Suppressor macrophage treated with lipopolysaccharide for 4 hours (primary cell): ENCODE measurements around the gene PPP1R27.

Source experiments
- DNase-seq: peaks from one replicate; pipeline ENCODE4 v3.0.0-alpha.2; 2020

The PPP1R27 gene

GRCh38 chr17:81834831-81835267, at the start of gene PPP1R27:
Gene PPP1R27, minus strand, starts transcription at chr17:81835050. Its CDS starts 97 bp downstream, at chr17:81834953.
- DNase-seq = no peak

DNA sequence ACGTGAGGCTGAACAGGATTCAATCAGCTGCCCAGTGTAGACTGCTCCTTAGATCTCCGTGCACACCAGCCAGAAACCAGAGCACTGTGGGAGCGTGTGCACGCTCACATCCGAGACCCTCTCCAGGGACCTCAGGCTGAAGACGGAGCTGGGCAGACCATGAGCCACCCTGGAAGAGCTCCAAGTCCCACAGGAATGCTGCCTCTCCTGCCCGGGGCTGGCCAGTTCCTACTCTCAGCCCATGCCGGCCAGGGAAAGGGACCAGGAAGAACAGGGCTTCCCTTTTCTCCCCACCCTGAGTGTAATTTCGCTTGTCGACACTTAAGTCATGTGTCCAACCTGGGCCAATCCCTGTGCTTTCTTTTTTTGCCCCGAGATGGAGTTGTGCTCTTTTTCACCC, 49.7 kb upstream of the PPP1R27 start:
- DNase-seq = no peak

GRCh38 chr17:81879121-81879520, 44.3 kb upstream of the PPP1R27 start:
- DNase-seq = no peak

GRCh38 chr17:81878294-81878693, 43.4 kb upstream of the PPP1R27 start:
- DNase-seq = no peak

DNA sequence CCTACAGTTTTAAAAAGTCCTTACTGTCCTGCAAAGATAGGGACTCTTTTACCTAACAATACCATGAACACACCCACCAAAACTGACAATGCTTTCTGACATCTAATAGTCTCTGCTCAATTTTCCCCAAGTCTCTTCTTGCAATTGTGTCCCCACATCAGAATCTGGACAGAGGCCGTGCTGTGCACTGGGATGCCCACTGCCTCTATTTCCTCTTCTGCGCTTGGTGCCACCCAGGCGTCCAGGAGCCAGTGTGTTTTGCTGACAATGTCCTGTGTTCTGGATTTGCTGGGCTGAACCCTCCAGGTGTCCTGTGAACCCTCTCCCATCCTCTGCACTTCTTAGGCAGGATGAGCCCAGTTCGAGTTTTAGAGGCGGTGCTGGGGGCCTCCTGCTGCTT, 42.7 kb upstream of the PPP1R27 start:
- DNase-seq = no peak

GRCh38 chr17:81871387-81872230, 36.8 kb upstream of the PPP1R27 start:
- peak; percentile 98 for DNase-seq

DNA sequence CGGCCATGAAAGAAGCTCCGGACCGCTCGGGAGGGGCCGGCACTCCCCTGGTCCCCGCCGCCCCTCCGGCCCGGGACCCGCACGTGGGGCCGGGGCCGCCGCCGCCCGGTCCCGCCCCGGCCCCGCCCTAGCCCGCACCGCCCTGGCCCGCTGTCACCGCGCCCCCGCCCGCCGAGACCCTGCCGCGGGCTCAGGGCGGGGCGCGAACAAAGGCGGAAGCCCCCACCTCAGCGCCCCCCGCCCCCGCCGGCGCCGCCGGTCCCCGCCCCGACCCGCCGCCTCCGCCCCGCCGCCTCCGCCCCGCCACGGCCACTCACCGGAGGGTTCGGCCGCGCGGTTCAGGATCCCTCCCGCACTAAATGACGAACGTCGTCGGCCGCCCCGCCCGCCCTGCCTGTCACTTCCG, 36.1 kb upstream of the PPP1R27 start, which contains the start of gene ARHGDIA:
Gene ARHGDIA, minus strand, starts transcription at position 357 of the 406 bp plus-strand sequence. CDS start 1,407 bp downstream, outside the sequence.
- DNase-seq = no peak

- DNase-seq = peak; percentile 66
Observed at GRCh38 chr17:81870131-81870980, 35.5 kb upstream of the PPP1R27 start.

DNA sequence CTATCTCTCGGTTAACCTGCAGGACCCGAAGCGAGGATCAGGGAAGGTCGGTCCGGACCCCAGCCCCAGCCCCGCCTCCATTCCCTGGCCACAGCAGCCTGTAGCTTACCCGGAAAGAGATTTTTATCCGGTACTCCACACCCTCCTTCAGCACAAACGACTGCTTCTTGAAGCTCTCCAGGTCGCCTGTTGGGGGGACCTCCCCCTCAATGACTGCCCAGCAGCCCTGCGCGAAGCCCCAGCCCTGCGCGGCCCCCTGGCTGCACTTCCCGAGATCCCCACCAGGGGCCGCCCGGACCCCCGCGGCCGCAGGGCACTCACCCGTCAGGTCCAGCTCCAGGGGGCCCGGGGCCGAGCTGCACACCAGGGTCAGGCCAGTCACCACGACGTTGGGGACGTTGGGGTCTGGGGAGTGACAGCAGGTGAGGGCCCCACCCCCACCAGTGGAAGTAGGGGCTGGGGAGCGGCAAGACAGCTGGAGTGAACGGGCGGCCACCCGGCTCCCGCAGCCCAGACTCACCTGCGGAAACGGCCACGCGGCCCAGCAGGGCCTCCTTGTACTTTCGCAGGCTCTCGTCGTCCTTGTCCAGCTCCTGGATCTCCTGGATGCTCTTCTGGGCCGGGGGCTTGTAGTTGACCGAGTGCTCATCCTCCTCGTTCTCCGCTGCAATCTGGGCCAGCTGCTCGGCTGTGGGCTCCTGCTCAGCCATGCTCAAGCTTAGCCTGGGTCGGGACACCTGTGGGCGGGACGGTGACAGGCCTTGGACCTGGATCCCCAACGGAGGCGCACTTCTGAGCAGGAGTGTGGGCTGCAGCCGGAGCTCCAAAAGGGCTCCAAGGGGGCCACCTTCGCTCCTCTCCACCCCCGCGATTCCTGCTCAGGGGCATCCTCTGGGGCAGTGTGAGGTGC, 34.6 kb upstream of the PPP1R27 start:
- DNase-seq = no peak

- no peak for DNase-seq
Observed at GRCh38 chr17:81868674-81869220, 33.9 kb upstream of the PPP1R27 start.

GRCh38 chr17:81867991-81868673, 33.3 kb upstream of the PPP1R27 start:
- DNase-seq = no peak

DNA sequence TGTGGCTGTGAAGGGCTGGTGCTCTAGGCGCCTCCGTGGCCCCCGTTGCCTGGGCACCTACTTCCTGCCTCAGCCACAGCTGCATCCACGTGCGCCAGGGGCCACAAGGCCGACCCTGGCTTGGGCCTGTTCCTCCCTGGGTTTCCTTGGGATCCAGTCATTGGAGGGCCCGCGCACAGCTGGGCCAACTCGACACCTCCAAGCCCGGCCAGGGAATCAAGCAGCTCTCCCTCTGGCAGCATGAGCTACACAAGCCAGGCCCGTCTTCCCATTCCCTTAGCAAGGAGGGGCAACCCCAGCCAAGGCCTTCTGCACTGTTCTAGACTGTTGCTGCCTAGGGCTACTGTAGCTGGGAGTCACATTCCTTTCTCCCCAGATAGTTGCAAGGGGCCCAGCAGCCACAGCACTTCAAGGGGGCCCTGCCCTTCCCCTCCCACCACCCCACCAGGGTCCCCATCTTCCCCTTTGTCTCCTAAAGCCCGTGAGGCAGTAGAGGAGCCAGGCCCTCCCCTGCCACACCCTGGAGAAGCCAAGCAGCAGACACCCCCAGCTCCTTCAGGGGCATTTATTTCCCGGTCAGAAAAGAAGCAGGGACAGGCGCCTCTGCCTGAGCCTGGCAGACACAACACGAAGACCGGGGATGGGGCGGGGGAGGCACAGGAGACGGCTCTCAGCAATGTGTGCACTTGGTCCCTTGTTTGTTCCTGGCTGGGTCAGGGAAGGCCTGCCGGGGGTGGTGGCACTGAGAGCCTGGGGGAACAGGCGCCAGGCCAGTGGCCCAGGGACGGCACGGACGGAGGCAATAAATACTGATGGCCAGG, 32.5 kb upstream of the PPP1R27 start:
- no peak for DNase-seq

GRCh38 chr17:81866440-81867169, 31.8 kb upstream of the PPP1R27 start:
- no peak for DNase-seq

GRCh38 chr17:81865733-81866439, 31.0 kb upstream of the PPP1R27 start:
- no peak for DNase-seq

DNA sequence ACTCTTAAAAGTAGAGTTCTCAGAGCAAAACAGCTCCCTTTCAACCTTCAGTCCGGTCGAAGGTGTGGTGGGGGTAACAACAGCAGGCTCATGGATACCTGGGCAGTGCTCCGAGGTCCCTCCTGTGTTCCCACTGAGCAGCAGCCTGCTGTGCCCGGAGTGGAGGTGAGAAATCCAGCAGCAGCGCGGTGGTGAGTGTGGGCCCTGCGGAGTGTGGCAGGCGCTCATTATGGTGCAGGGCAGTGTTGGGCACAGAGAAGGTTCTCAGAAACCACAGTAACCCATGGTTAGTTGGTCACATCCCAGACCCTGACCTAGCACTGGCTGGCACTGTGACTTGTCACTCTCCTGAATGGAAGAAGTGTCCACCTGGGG, 30.5 kb upstream of the PPP1R27 start:
- no peak for DNase-seq

- no peak for DNase-seq
Observed at GRCh38 chr17:81863833-81864768, 29.3 kb upstream of the PPP1R27 start.

GRCh38 chr17:81863123-81863675, 28.3 kb upstream of the PPP1R27 start:
- no peak for DNase-seq
